Gastrocnemius medialis (tissue), 4 donors: ENCODE data around the gene DLD.

Source experiments
- POLR2A ChIP-seq, 2 donors: fragments of 450-650 bp; IDR thresholded peaks; one replicate each; pipeline ENCODE4 v1.6.1; 2017; ENCODE audit warnings: antibody characterized with exemption in 2 of 2, mild to moderate bottlenecking in 2 of 2, moderate library complexity in 2 of 2
- TF ChIP-seq, protein P1 (sequence below), 5 experiments: fragments of 450-650 bp in 3 of 5; fragments of 200-600 bp in 2 of 5; sonication (generic) in 2 of 5; IDR thresholded peaks in 4 of 5; conservative IDR thresholded peaks in 1 of 5; 1 replicate in 4 of 5; 2 replicates in 1 of 5; pipeline ENCODE4 v1.5.1; 2016 to 2019; ENCODE audit warnings: antibody characterized with exemption in 5 of 5, mild to moderate bottlenecking in 3 of 5, moderate library complexity in 3 of 5

DNA sequence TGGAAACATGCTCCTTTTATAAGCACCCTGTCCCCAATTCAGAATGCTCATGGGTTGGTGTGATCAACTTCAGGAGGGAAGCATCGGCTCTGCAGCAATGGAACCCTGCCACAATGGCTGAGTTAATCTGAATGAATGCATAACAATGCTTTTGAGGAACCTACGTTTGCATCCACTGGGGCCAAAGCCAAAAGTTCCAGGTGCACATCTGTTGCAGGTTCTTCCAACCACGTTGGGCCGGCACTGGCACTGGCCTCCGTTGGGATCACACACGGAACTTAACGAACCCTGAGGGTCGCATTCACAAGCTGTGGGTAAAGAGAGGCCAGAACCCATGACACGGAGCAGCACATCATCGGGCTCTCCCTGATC is 68.5 kb downstream of the DLD start:
- TF ChIP-seq, protein P1, sequence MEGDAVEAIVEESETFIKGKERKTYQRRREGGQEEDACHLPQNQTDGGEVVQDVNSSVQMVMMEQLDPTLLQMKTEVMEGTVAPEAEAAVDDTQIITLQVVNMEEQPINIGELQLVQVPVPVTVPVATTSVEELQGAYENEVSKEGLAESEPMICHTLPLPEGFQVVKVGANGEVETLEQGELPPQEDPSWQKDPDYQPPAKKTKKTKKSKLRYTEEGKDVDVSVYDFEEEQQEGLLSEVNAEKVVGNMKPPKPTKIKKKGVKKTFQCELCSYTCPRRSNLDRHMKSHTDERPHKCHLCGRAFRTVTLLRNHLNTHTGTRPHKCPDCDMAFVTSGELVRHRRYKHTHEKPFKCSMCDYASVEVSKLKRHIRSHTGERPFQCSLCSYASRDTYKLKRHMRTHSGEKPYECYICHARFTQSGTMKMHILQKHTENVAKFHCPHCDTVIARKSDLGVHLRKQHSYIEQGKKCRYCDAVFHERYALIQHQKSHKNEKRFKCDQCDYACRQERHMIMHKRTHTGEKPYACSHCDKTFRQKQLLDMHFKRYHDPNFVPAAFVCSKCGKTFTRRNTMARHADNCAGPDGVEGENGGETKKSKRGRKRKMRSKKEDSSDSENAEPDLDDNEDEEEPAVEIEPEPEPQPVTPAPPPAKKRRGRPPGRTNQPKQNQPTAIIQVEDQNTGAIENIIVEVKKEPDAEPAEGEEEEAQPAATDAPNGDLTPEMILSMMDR (IDR thresholded peaks at IDR 0.05 in 4 of 5, conservative IDR thresholded peaks at IDR 0.05 in 1 of 5) = no peak
- TF ChIP-seq POLR2A (IDR thresholded peaks at IDR 0.05) = no peak
